ENCODE results near the gene REXO1.

The REXO1 gene

DNA sequence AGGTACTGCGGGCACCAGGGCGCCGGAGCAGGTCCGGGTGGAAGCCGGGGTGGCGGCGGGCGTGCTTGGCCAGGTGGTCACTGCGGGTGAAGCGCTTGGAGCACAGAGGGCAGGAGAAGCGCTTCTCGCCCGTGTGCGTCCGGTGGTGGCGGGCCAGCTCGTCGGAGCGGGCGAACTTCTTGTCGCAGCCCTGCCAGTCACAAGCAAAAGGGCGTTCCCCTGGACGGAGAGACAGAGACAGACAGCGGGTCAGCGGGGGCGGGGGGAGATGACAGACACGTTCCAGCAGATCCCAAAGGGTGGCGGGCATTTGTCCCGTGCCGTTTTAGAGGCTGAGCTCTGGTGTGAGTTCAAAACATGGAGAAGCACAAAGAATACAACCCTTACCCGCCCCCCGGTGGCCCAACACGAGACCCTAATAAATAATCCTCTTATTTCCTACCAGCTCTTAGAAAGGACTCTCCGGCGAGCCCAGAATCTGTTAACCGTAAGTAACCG lies 6.3 kb upstream of the REXO1 start:
- Histone ChIP-seq H3K27me3 (ENCODE audit: insufficient read depth, low read length, poor library complexity, severe bottlenecking) (no peaks in the 10 kb centered on the region), H3F3A (ENCODE audit: low read depth) (no peaks in the 10 kb centered on the region), H3K4me3 (ENCODE audit: low read length, poor library complexity, severe bottlenecking) (peak overlapping the region; percentile 31), H3K4me2 (ENCODE audit: low read depth, low read length, poor library complexity, severe bottlenecking) (peak overlapping the region; percentile 61), H3K9me3 (ENCODE audit: insufficient read depth, low read depth, low read length) (no peaks in the 10 kb centered on the region), H3K9ac (ENCODE audit: low read depth, low read length, poor library complexity, severe bottlenecking) (peak overlapping the region; percentile 61), H3K79me2 (ENCODE audit: insufficient read depth, low read length) (peaks cover 62% of the 10 kb centered on the region), H3K36me3 (ENCODE audit: insufficient read depth, low read length) (no peaks in the 10 kb centered on the region), H3K4me1 (ENCODE audit: insufficient read depth, low read length, poor library complexity, severe bottlenecking) (peaks cover 19% of the 10 kb centered on the region), H4K20me1 (ENCODE audit: insufficient read depth, low read length, poor library complexity, severe bottlenecking) (peaks cover 38% of the 10 kb centered on the region), H3K9me2 (replicated peaks; ENCODE audit: low read depth, low read length) (no peaks in the 10 kb centered on the region), H2AFZ (ENCODE audit: low read length) (no peak overlapping the region)
- no peak for TF ChIP-seq EZH2phosphoT487 (IDR thresholded peaks at IDR 0.05; ENCODE audit: borderline replicate concordance)
- TF ChIP-seq, protein P1, sequence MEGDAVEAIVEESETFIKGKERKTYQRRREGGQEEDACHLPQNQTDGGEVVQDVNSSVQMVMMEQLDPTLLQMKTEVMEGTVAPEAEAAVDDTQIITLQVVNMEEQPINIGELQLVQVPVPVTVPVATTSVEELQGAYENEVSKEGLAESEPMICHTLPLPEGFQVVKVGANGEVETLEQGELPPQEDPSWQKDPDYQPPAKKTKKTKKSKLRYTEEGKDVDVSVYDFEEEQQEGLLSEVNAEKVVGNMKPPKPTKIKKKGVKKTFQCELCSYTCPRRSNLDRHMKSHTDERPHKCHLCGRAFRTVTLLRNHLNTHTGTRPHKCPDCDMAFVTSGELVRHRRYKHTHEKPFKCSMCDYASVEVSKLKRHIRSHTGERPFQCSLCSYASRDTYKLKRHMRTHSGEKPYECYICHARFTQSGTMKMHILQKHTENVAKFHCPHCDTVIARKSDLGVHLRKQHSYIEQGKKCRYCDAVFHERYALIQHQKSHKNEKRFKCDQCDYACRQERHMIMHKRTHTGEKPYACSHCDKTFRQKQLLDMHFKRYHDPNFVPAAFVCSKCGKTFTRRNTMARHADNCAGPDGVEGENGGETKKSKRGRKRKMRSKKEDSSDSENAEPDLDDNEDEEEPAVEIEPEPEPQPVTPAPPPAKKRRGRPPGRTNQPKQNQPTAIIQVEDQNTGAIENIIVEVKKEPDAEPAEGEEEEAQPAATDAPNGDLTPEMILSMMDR (conservative IDR thresholded peaks at IDR 0.05; ENCODE audit: low read length): no peak

DNA sequence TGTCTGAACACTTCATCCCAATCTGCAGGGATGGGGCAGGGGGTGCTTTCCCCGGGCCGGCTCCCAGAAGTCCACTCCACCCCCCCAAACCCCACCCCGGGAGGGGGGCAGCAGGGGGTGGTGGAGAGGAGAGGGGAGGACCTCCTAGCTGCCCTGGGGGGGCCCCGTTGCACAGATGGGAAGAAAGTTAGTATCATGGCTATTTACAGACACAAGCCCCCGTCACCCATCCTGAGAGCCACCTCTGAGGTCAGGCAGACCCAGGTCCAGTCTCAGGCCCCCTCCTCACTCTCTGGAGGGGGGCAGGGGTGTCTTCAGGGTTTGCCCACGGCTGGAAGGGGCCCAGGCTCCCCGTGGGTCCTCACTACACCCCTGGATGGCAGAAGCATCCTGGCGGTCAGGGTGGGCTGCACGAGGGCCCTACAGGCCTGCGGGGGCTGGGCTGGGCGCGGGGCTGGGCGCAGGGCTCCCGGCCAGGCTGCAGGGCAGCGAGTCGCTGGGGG lies 5.8 kb upstream of the REXO1 start:
- peaks cover 57% of the 10 kb centered on the region for H3K79me2 ChIP-seq (ENCODE audit: insufficient read depth, low read length)

DNA sequence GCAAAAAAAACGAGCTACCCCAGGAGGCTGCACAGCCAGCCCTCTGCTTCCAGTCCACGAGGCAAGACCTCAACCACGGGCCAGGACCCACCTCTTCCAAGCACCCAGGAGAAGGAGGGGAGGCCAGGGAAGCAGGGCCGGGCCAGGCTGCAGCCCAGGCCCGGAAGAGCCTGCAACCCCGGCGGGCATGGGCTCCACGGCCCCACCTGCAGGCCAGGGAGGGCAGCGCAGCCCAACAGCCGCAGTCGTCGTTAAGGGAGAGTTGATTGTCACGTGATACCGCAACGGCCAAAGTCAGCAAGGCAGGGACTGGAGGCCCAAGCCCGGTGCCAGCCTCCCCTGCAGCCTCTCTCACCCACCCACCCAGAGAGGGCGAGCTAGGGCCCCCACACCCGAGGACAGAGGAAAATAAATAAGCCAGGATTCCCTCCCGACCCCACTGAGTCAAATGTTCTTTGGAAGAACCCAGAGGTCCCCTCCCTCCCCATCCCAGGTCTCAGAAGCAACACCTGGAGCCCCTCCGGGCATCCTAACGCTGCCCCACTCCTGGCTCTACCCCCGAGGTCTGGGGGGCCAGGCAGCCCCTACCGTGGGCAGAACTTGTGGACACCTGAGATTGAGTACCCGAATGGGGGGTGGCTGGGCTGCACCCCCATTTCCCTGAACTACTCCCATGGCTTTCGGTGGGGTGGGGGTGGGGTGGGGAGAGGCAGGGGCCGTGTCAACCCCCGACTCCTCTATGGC lies 5.2 kb upstream of the REXO1 start:
- peaks cover 51% of the 10 kb centered on the region for H3K79me2 ChIP-seq (ENCODE audit: insufficient read depth, low read length)

More for the DNA sequence above, 5.8 kb upstream of the REXO1 start:
- H3K4me3 ChIP-seq (ENCODE audit: low read length, poor library complexity, severe bottlenecking): no peak overlapping the region
- no peak overlapping the region for H2AFZ ChIP-seq (ENCODE audit: low read length)
- H3K9me2 ChIP-seq (replicated peaks; ENCODE audit: low read depth, low read length): no peaks in the 10 kb centered on the region
- H3F3A ChIP-seq (ENCODE audit: low read depth): no peaks in the 10 kb centered on the region
- H3K4me2 ChIP-seq (ENCODE audit: low read depth, low read length, poor library complexity, severe bottlenecking): no peak overlapping the region
- peaks cover 18% of the 10 kb centered on the region for H3K4me1 ChIP-seq (ENCODE audit: insufficient read depth, low read length, poor library complexity, severe bottlenecking)
- no peaks in the 10 kb centered on the region for H3K9me3 ChIP-seq (ENCODE audit: insufficient read depth, low read depth, low read length)
- H3K9ac ChIP-seq (ENCODE audit: low read depth, low read length, poor library complexity, severe bottlenecking): peak overlapping the region; percentile 75
- no peaks in the 10 kb centered on the region for H3K27me3 ChIP-seq (ENCODE audit: insufficient read depth, low read length, poor library complexity, severe bottlenecking)
- peaks cover 35% of the 10 kb centered on the region for H4K20me1 ChIP-seq (ENCODE audit: insufficient read depth, low read length, poor library complexity, severe bottlenecking)
- TF ChIP-seq, protein P1 (conservative IDR thresholded peaks at IDR 0.05; ENCODE audit: low read length): no peak
- TF ChIP-seq EZH2phosphoT487 (IDR thresholded peaks at IDR 0.05; ENCODE audit: borderline replicate concordance): no peak
- H3K36me3 ChIP-seq (ENCODE audit: insufficient read depth, low read length): no peaks in the 10 kb centered on the region

More for the DNA sequence above, 5.2 kb upstream of the REXO1 start:
- Histone ChIP-seq H3K4me1 (ENCODE audit: insufficient read depth, low read length, poor library complexity, severe bottlenecking) (peaks cover 22% of the 10 kb centered on the region), H3K4me2 (ENCODE audit: low read depth, low read length, poor library complexity, severe bottlenecking) (peak overlapping the region; percentile 69), H3K36me3 (ENCODE audit: insufficient read depth, low read length) (no peaks in the 10 kb centered on the region), H3K4me3 (ENCODE audit: low read length, poor library complexity, severe bottlenecking) (peak overlapping the region; percentile 47), H3K9me3 (ENCODE audit: insufficient read depth, low read depth, low read length) (no peaks in the 10 kb centered on the region), H3F3A (ENCODE audit: low read depth) (no peaks in the 10 kb centered on the region), H3K9ac (ENCODE audit: low read depth, low read length, poor library complexity, severe bottlenecking) (peak overlapping the region; percentile 75), H2AFZ (ENCODE audit: low read length) (peak overlapping the region; percentile 41; the same call in 1 of the 2 replicates), H3K9me2 (replicated peaks; ENCODE audit: low read depth, low read length) (no peaks in the 10 kb centered on the region), H3K27me3 (ENCODE audit: insufficient read depth, low read length, poor library complexity, severe bottlenecking) (no peaks in the 10 kb centered on the region), H4K20me1 (ENCODE audit: insufficient read depth, low read length, poor library complexity, severe bottlenecking) (peaks cover 30% of the 10 kb centered on the region)
- TF ChIP-seq EZH2phosphoT487 (IDR thresholded peaks at IDR 0.05; ENCODE audit: borderline replicate concordance): no peak
- TF ChIP-seq, protein P1 (conservative IDR thresholded peaks at IDR 0.05; ENCODE audit: low read length): peak; percentile 83
